ENCODE measurements around the gene CD300C.

GRCh38 chr17:74591503-74591902 lies 45.6 kb upstream of the CD300C start:
- TF ChIP-seq CTCF (IDR thresholded peaks at IDR 0.05) (no peak), POLR2A (IDR thresholded peaks at IDR 0.05) (no peak)

Data from vagina (tissue), 2 donors.